Keratinocyte (primary cell): ENCODE measurements around the gene CHL1.

ENCODE experiments used
- CTCF ChIP-seq, 3 experiments: IDR thresholded peaks in 1 of 3; conservative IDR thresholded peaks in 1 of 3; optimal IDR thresholded peaks in 1 of 3; 2 replicates in 2 of 3; 3 replicates in 1 of 3; pipeline versions ENCODE3 to v1.5.1; 2011; ENCODE audit warnings: low read length in 3 of 3, mild to moderate bottlenecking in 3 of 3, moderate library complexity in 2 of 3, control low read depth in 1 of 3, inconsistent platforms in 1 of 3; ENCODE audit not compliant: insufficient read depth in 2 of 3; ENCODE audit errors: extremely low read depth in 1 of 3
- EZH2 ChIP-seq: IDR thresholded peaks from one replicate; pipeline ENCODE4 v1.6.1; 2012; ENCODE audit warnings: inconsistent platforms, mild to moderate bottlenecking, low read length, moderate library complexity

DNA sequence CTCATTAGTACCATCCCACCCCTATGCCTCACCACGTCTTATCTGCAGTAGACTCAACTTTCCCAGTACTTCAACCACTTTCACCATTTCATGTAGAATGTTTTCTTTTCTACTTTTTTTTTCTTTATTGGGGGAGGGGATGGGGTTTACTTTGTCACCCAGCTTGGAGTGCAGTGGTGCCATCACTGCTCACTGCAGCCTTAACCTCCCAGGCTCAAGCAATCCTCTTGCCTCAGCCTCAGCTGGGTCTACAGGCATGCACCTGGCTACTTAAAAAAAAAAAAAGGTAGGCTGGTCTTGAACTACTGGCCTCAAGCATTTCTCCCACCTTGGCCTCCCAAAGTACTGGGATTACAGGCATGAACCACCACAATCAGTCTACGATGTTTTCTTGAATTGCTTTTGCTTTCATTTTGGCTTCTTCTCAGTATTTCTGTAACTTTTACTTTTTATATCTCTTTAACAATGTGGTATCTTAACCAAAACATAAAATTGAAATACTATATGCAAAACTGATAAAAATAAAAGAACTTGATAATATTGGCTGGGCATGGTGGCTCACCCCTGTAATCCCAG is 44.9 kb upstream of the CHL1 start:
- TF ChIP-seq EZH2, result no peak
- TF ChIP-seq CTCF (optimal IDR thresholded peaks at IDR 0.05 in 1 of 3, IDR thresholded peaks at IDR 0.05 in 1 of 3, conservative IDR thresholded peaks at IDR 0.05 in 1 of 3; ENCODE audit: extremely low read depth in 1 of 3, insufficient read depth in 2 of 3, low read length in 3 of 3), result no peak
